Measurements from ENCODE around the gene GARNL3. TPM values are rescaled to one million over a fixed set of nuclear protein-coding genes. Genes with fewer than 3 reads are reported as not detected.

The GARNL3 gene
- total RNA-seq, 1 experiment from 2014 or later, result 11.5 TPM

GRCh38 chr9:127216888-127217217 lies 47.7 kb upstream of the GARNL3 start:
- no peaks in the 10 kb centered on the region for H3K4me1 ChIP-seq (ENCODE audit: control insufficient read depth, insufficient read depth, low read length)
- intact Hi-C loops (cut with micrococcal nuclease; ENCODE audit: unreplicated experiment), result no loop called here
- H3K36me3 ChIP-seq (ENCODE audit: control insufficient read depth, insufficient read depth, low read length), result no peaks in the 10 kb centered on the region
- H3K27me3 ChIP-seq (ENCODE audit: control insufficient read depth, insufficient read depth, low read length), result no peaks in the 10 kb centered on the region
- no peaks in the 10 kb centered on the region for H3K9me3 ChIP-seq (ENCODE audit: control insufficient read depth, insufficient read depth, low read depth, low read length)
- H3K27ac ChIP-seq (ENCODE audit: low read length), result no peak overlapping the region
- no peak for TF ChIP-seq SIN3A (IDR thresholded peaks at IDR 0.05; ENCODE audit: borderline replicate concordance, insufficient read depth, low read depth, low read length)
- no peak for TF ChIP-seq CTCF (IDR thresholded peaks at IDR 0.05)
- TF ChIP-seq, protein P1, sequence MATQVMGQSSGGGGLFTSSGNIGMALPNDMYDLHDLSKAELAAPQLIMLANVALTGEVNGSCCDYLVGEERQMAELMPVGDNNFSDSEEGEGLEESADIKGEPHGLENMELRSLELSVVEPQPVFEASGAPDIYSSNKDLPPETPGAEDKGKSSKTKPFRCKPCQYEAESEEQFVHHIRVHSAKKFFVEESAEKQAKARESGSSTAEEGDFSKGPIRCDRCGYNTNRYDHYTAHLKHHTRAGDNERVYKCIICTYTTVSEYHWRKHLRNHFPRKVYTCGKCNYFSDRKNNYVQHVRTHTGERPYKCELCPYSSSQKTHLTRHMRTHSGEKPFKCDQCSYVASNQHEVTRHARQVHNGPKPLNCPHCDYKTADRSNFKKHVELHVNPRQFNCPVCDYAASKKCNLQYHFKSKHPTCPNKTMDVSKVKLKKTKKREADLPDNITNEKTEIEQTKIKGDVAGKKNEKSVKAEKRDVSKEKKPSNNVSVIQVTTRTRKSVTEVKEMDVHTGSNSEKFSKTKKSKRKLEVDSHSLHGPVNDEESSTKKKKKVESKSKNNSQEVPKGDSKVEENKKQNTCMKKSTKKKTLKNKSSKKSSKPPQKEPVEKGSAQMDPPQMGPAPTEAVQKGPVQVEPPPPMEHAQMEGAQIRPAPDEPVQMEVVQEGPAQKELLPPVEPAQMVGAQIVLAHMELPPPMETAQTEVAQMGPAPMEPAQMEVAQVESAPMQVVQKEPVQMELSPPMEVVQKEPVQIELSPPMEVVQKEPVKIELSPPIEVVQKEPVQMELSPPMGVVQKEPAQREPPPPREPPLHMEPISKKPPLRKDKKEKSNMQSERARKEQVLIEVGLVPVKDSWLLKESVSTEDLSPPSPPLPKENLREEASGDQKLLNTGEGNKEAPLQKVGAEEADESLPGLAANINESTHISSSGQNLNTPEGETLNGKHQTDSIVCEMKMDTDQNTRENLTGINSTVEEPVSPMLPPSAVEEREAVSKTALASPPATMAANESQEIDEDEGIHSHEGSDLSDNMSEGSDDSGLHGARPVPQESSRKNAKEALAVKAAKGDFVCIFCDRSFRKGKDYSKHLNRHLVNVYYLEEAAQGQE (IDR thresholded peaks at IDR 0.05; ENCODE audit: insufficient read depth in 1 of 2, low read depth in 2 of 2, low read length in 1 of 2), result no peak
- TF ChIP-seq TCF7L2 (IDR thresholded peaks at IDR 0.05; ENCODE audit: low read depth, low read length), result no peak
- TF ChIP-seq POLR2AphosphoS5 (IDR thresholded peaks at IDR 0.05; ENCODE audit: low read depth, low read length), result no peak
- ChIA-PET CTCF (no interaction called here), POLR2A (no interaction called here)
- no peak overlapping the region for H3K4me3 ChIP-seq (ENCODE audit: low read depth in 2 of 2, low read length in 2 of 2)
- DNase-seq (ENCODE audit: low read depth, low spot score) (no peak), ATAC-seq (no peak)
- BruUV-seq (replicated peaks), result no TSS peak
- in situ Hi-C loops (cut with HindIII; ENCODE audit: low pct_unique_long_range_greater_than_20kb, low sequenced_read_pairs), result no loop called here

GRCh38 chr9:127218818-127219217 lies 45.8 kb upstream of the GARNL3 start:
- CTCF ChIA-PET, result no interaction called here
- Histone ChIP-seq H3K27ac (ENCODE audit: low read length) (no peak overlapping the region), H3K4me1 (ENCODE audit: control insufficient read depth, insufficient read depth, low read length) (no peaks in the 10 kb centered on the region), H3K27me3 (ENCODE audit: control insufficient read depth, insufficient read depth, low read length) (no peaks in the 10 kb centered on the region), H3K36me3 (ENCODE audit: control insufficient read depth, insufficient read depth, low read length) (no peaks in the 10 kb centered on the region), H3K4me3 (ENCODE audit: low read depth in 2 of 2, low read length in 2 of 2) (no peak overlapping the region), H3K9me3 (ENCODE audit: control insufficient read depth, insufficient read depth, low read depth, low read length) (no peaks in the 10 kb centered on the region)
- ATAC-seq (no peak), DNase-seq (ENCODE audit: low read depth, low spot score) (no peak)
- TF ChIP-seq CTCF (IDR thresholded peaks at IDR 0.05) (no peak), TCF7L2 (IDR thresholded peaks at IDR 0.05; ENCODE audit: low read depth, low read length) (no peak), POLR2AphosphoS5 (IDR thresholded peaks at IDR 0.05; ENCODE audit: low read depth, low read length) (no peak), SIN3A (IDR thresholded peaks at IDR 0.05; ENCODE audit: borderline replicate concordance, insufficient read depth, low read depth, low read length) (no peak)
- TF ChIP-seq, protein P1 (IDR thresholded peaks at IDR 0.05; ENCODE audit: insufficient read depth in 1 of 2, low read depth in 2 of 2, low read length in 1 of 2), result no peak
- in situ Hi-C loops (cut with HindIII; ENCODE audit: low pct_unique_long_range_greater_than_20kb, low sequenced_read_pairs) (no loop called here), intact Hi-C loops (cut with micrococcal nuclease; ENCODE audit: unreplicated experiment) (no loop called here)
- BruUV-seq (replicated peaks), result no TSS peak
- POLR2A ChIA-PET, result no interaction called here
